CD4-positive, alpha-beta T cell treated with Interleukin-6 at 100 ng/mL for 8 hours (primary cell): ENCODE results near the gene ARHGAP24.
"Not testable (repeated sequence)": the region's sequence is repeated elsewhere in the genome, so short reads cannot be mapped to it uniquely, and the experiment has no call there.

Experiments
- DNase-seq: peaks from one replicate; pipeline ENCODE4 v3.0.0-alpha.2; 2020; ENCODE audit warnings: mixed read lengths, low spot score

Gene ARHGAP24

GRCh38 chr4:85518526-85518925, 43.6 kb downstream of the ARHGAP24 start:
- not testable (repeated sequence) for DNase-seq

- no peak for DNase-seq
Observed at GRCh38 chr4:85520765-85521749, 46.1 kb downstream of the ARHGAP24 start.

GRCh38 chr4:85522277-85522676, 47.3 kb downstream of the ARHGAP24 start:
- no peak for DNase-seq

- no peak for DNase-seq
Observed at GRCh38 chr4:85522836-85523235, 47.9 kb downstream of the ARHGAP24 start.

- no peak for DNase-seq
Observed at GRCh38 chr4:85527815-85528214, 52.9 kb downstream of the ARHGAP24 start.

GRCh38 chr4:85531560-85532341, 56.8 kb downstream of the ARHGAP24 start:
- DNase-seq, result no peak

GRCh38 chr4:85534120-85534519, 59.2 kb downstream of the ARHGAP24 start:
- DNase-seq, result no peak

GRCh38 chr4:85543832-85544231, 68.9 kb downstream of the ARHGAP24 start:
- no peak for DNase-seq

GRCh38 chr4:85544751-85545150, 69.8 kb downstream of the ARHGAP24 start:
- DNase-seq, result no peak

- DNase-seq, result no peak
Observed at GRCh38 chr4:85548116-85548515, 73.2 kb downstream of the ARHGAP24 start.

GRCh38 chr4:85548841-85549240, 73.9 kb downstream of the ARHGAP24 start:
- DNase-seq, result no peak

GRCh38 chr4:85555206-85555605, 80.3 kb downstream of the ARHGAP24 start:
- no peak for DNase-seq

- no peak for DNase-seq
Observed at GRCh38 chr4:85556283-85556682, 81.3 kb downstream of the ARHGAP24 start.

GRCh38 chr4:85557016-85557901, 82.3 kb downstream of the ARHGAP24 start:
- no peak for DNase-seq

- DNase-seq, result no peak
Observed at GRCh38 chr4:85565761-85566480, 91.0 kb downstream of the ARHGAP24 start.

- no peak for DNase-seq
Observed at GRCh38 chr4:85569730-85570299, 94.9 kb downstream of the ARHGAP24 start.

GRCh38 chr4:85570388-85570787, 95.4 kb downstream of the ARHGAP24 start:
- no peak for DNase-seq

GRCh38 chr4:85571008-85571407, 96.1 kb downstream of the ARHGAP24 start:
- no peak for DNase-seq

- DNase-seq, result no peak
Observed at GRCh38 chr4:85573270-85573669, 98.3 kb downstream of the ARHGAP24 start.

- no peak for DNase-seq
Observed at GRCh38 chr4:85577307-85577706, 102.4 kb downstream of the ARHGAP24 start.

- no peak for DNase-seq
Observed at GRCh38 chr4:85579942-85580341, 105.0 kb downstream of the ARHGAP24 start.
